ENCODE results near the gene NKX6-2. TPM values are rescaled to one million over a fixed set of nuclear protein-coding genes. Genes with fewer than 3 reads are reported as not detected.

NKX6-2 gene
- total RNA-seq, 1 donor from 2014 or later: 6.2 TPM

DNA sequence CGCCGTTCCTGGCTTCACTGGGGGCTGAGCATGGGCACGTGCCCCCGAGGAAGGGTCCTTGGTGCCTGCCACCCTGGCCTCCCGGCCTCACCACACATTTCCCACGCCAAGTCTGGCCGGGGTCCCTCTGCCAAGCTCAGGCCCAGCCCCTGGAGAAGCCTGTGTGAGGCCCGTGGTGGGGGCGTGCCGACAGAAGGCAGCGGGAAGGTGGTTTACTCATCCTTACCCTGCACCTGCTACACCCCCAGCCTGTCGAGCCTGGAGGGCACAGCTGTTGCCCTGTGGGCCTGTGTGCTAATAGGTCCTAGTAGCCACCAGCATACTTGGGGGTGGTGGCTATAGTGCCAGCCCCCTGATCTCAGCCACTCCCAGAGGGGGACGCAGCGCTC is 46.7 kb downstream of the NKX6-2 start:
- Mint-ChIP-seq H3K9me3 (ENCODE audit: unreplicated experiment) (peaks cover 4% of the 10 kb centered on the region), H3K36me3 (ENCODE audit: unreplicated experiment) (no peaks in the 10 kb centered on the region), H3K4me3 (ENCODE audit: unreplicated experiment) (no peak overlapping the region), H3K27me3 (ENCODE audit: unreplicated experiment) (peaks cover 3% of the 10 kb centered on the region), H3K27ac (ENCODE audit: unreplicated experiment) (no peak overlapping the region), H3K4me1 (ENCODE audit: low read depth, unreplicated experiment) (peaks cover 15% of the 10 kb centered on the region)
- DNase-seq: no peak
- TF ChIP-seq, protein P1, sequence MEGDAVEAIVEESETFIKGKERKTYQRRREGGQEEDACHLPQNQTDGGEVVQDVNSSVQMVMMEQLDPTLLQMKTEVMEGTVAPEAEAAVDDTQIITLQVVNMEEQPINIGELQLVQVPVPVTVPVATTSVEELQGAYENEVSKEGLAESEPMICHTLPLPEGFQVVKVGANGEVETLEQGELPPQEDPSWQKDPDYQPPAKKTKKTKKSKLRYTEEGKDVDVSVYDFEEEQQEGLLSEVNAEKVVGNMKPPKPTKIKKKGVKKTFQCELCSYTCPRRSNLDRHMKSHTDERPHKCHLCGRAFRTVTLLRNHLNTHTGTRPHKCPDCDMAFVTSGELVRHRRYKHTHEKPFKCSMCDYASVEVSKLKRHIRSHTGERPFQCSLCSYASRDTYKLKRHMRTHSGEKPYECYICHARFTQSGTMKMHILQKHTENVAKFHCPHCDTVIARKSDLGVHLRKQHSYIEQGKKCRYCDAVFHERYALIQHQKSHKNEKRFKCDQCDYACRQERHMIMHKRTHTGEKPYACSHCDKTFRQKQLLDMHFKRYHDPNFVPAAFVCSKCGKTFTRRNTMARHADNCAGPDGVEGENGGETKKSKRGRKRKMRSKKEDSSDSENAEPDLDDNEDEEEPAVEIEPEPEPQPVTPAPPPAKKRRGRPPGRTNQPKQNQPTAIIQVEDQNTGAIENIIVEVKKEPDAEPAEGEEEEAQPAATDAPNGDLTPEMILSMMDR (IDR thresholded peaks at IDR 0.05; ENCODE audit: partially characterized antibody, unreplicated experiment): no peak

DNA sequence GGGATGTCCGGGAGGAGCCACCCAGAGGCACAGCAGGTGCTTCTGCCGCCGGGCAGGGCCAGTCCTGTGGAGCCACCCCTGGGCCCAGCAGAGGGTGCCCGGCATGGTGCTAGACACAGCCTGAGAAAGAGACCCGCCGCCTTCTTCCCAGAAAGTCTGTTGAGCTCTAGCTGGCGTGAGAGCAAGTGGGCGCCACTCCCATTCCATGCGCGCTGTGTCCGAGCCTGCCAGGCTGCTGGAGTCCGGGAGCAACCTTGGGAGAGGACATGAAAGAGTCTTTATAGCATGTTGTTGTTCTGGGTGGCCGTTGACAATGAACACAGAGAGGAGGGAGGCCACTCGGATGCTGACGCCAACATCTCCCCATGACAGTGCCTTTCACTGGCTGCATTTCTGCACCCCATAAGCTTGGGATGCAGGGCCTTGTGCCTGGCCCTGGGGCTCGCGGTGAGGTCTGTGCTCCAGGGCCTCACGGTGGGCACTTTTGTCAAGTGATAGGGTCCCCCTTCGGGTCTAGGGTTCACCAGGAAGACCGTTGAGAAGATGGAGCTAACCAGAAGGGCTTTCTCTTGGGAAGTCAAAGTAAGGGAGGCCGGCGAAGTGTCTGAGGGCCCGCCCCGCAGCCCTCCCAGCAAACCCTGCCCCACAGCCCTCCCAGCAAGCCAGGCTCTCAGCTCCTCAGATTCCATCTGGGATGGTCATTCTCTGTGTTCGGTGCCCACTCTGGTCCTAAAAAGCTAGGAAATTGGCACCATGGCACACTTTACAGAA is 47.3 kb downstream of the NKX6-2 start:
- H3K9me3 Mint-ChIP-seq (ENCODE audit: unreplicated experiment): peaks cover 4% of the 10 kb centered on the region
- peaks cover 15% of the 10 kb centered on the region for H3K4me1 Mint-ChIP-seq (ENCODE audit: low read depth, unreplicated experiment)
- H3K4me3 Mint-ChIP-seq (ENCODE audit: unreplicated experiment): no peak overlapping the region
- no peak for DNase-seq
- H3K36me3 Mint-ChIP-seq (ENCODE audit: unreplicated experiment): no peaks in the 10 kb centered on the region
- H3K27ac Mint-ChIP-seq (ENCODE audit: unreplicated experiment): no peak overlapping the region
- peaks cover 3% of the 10 kb centered on the region for H3K27me3 Mint-ChIP-seq (ENCODE audit: unreplicated experiment)
- TF ChIP-seq, protein P1 (IDR thresholded peaks at IDR 0.05; ENCODE audit: partially characterized antibody, unreplicated experiment): no peak

DNA sequence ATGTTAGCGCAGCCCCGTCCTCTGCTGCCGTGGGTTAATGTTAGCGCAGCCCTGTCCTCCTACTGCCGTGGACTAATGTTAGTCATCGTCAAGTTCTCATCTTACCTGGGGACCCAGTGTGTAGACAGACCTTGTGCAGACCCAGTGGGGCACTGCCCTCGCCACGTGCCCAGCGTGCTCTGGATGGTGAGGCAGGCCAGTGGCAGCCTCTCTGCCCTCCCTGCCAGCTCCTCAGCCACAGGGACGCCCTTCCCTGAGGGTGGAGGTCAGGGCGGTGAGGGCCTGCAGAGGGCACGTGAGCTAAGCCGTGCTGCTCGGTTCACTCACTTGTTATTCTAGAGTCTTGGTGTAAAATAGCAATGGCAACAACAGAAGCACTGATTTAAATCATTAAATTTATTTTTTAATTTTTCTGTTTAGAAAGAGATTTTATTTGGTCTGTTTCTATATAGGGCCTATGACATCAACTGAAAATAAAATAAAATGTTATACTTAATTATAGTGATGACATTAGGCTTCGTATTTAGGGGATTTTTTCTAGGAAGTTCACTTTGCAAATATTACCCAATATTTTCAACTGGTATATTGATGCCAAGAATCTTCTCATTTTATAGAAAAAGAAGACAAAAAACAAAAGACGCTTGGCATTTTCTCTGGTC is 48.4 kb downstream of the NKX6-2 start:
- Mint-ChIP-seq H3K4me3 (ENCODE audit: unreplicated experiment) (no peak overlapping the region), H3K27me3 (ENCODE audit: unreplicated experiment) (peaks cover 3% of the 10 kb centered on the region), H3K36me3 (ENCODE audit: unreplicated experiment) (no peaks in the 10 kb centered on the region), H3K27ac (ENCODE audit: unreplicated experiment) (no peak overlapping the region), H3K4me1 (ENCODE audit: low read depth, unreplicated experiment) (peaks cover 11% of the 10 kb centered on the region), H3K9me3 (ENCODE audit: unreplicated experiment) (peaks cover 4% of the 10 kb centered on the region)
- TF ChIP-seq, protein P1 (IDR thresholded peaks at IDR 0.05; ENCODE audit: partially characterized antibody, unreplicated experiment): no peak
- no peak for DNase-seq

DNA sequence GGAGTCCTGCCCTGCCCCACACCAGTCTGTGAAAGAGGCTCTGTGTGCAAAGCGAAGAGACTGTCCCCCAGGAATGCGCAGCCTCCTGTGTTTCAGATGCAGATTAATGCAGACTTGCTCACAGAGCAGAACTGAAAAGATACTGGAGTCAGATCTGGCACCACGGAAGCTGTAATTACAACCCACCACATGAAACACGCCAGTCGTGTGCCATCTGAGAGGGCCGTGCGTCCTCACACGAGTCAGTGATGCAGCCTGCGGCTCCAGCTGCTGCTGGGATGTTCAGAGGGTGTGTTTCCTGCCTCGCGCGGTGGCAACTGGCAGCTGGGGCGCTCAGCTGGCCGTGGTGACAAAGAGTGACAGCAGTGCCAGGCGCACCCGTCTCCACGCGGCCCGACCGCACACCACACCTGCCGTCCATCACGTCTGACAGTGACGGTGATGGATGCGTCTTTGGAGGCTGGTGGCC is 50.0 kb downstream of the NKX6-2 start:
- Mint-ChIP-seq H3K27me3 (ENCODE audit: unreplicated experiment) (peaks cover 3% of the 10 kb centered on the region), H3K4me3 (ENCODE audit: unreplicated experiment) (no peak overlapping the region), H3K36me3 (ENCODE audit: unreplicated experiment) (no peaks in the 10 kb centered on the region), H3K4me1 (ENCODE audit: low read depth, unreplicated experiment) (peaks cover 9% of the 10 kb centered on the region), H3K9me3 (ENCODE audit: unreplicated experiment) (peaks cover 1% of the 10 kb centered on the region), H3K27ac (ENCODE audit: unreplicated experiment) (no peak overlapping the region)
- TF ChIP-seq, protein P1 (IDR thresholded peaks at IDR 0.05; ENCODE audit: partially characterized antibody, unreplicated experiment): no peak
- no peak for DNase-seq

DNA sequence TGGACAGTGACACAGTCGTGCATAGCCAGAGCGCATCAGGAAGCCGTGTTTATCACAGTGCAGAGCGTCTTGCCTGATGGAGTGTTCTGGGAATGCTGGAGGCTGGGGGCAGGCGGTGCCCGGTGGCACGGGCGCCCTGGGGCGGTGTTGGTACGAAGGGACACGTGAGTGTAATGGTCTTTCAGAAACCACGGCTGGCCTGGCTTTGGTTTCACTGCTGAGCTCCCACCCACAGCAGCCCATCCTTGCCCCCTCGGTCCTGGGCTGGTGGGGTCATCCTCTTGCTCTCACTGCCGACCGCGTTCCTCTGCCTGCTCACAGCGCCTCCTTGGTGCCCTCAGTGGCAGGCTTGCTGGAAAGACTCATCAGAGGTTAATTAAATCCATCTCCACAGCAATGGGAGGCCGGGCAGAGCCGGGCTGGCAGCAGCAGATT is 50.6 kb downstream of the NKX6-2 start:
- no peak for DNase-seq
- Mint-ChIP-seq H3K27me3 (ENCODE audit: unreplicated experiment) (peaks cover 3% of the 10 kb centered on the region), H3K4me1 (ENCODE audit: low read depth, unreplicated experiment) (peaks cover 9% of the 10 kb centered on the region), H3K27ac (ENCODE audit: unreplicated experiment) (no peak overlapping the region), H3K36me3 (ENCODE audit: unreplicated experiment) (no peaks in the 10 kb centered on the region), H3K9me3 (ENCODE audit: unreplicated experiment) (peaks cover 1% of the 10 kb centered on the region), H3K4me3 (ENCODE audit: unreplicated experiment) (no peak overlapping the region)
- TF ChIP-seq, protein P1 (IDR thresholded peaks at IDR 0.05; ENCODE audit: partially characterized antibody, unreplicated experiment): no peak
